GM23338 (cell line): ENCODE results near the gene MAP3K7CL.

ENCODE experiments used
- EZH2 ChIP-seq: fragments of 200-600 bp; sonication (generic); IDR thresholded peaks from one replicate; pipeline ENCODE4 v1.8.0; 2017; ENCODE audit warnings: antibody characterized with exemption, mild to moderate bottlenecking, low read depth; ENCODE audit not compliant: unreplicated experiment
- EZH2phosphoT487 ChIP-seq: fragments of 200-600 bp; sonication (generic); IDR thresholded peaks from one replicate; pipeline ENCODE4 v1.8.1; 2018; ENCODE audit warnings: antibody characterized with exemption; ENCODE audit not compliant: unreplicated experiment

DNA sequence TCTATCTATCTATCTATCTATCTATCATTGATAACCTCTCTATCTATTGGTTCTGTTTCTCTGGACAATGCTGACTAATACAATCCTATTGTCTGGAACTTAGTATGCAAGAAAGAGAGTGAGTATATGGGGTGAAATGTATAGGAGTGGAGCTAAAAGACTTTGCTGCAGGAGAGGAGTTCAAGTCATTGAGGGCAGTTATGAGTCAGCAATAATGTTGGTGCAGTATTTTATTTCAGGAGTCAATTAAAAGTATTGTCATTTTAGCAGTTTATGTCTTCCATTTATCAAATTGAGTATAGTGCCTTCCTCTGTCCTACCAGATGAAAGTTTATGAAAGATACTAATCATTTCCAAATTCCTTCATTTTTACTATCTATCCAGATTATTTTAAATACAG is 55.8 kb downstream of the MAP3K7CL start:
- TF ChIP-seq EZH2 (no peak), EZH2phosphoT487 (no peak)
